Activated T-helper 1 cell treated with Interleukin-2 at 50 U/mL for 16 hours (primary cell): ENCODE data around the gene ZFPM1.
"Not testable (repeated sequence)": the region's sequence is repeated elsewhere in the genome, so short reads cannot be mapped to it uniquely, and the experiment has no call there.

ENCODE experiments used
- DNase-seq: peaks from one replicate; pipeline ENCODE4 v3.0.0-alpha.2; 2020; ENCODE audit warnings: low read depth

Gene ZFPM1

DNA sequence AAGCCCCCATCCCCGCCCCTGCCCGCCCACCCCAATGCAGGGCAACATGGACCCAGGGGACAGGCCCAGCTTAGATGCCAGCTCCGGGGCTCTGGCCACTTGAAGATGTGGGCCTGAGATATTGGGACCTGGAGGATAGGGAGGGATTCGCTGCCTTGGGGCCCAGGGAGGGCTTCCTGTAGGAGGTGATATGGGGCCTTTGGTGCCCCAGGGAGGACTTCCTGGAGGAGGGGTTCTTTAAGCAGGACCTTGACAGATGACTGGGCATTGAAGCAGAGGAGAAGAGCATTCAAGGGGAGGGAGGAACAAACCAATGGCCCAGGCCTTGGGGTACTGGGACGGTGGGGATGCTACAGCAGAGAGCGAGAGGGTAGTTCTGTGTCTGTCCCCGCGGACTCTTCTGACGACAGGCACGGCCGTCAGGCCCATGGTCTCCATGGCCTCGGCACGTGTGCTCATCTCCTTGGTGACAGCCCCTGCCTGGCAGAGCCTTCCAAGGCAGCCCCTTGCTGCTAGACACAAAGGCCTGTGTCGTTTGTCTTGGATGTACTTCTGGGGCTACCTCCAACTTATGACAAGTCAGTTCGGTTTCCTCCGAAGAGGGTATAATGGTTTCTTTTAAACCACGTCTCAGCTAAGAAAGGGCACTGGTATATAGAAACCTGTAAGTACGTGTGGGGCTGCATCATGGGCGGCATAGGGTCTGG is 61.6 kb downstream of the ZFPM1 start:
- no peak for DNase-seq

DNA sequence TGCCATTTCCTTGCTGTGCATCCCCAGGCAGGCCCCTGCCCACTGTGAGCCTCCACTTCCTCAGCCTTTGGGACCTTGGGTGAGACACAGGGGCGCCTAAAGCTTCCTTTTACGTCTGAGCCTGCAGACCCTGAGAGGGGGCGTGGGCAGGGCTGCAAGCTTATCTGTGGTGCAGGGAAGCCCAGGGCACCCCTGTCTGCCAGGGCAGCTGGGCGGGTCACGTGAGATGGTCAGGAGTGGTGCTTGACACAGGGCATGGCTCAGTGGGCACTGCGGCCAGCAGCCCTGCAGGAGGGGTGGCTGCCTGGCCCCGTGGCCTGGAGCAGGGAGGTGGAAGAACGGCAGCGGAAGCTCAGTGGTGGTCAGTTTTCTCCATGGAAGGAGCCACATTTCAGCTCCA is 62.3 kb downstream of the ZFPM1 start:
- DNase-seq: no peak

DNA sequence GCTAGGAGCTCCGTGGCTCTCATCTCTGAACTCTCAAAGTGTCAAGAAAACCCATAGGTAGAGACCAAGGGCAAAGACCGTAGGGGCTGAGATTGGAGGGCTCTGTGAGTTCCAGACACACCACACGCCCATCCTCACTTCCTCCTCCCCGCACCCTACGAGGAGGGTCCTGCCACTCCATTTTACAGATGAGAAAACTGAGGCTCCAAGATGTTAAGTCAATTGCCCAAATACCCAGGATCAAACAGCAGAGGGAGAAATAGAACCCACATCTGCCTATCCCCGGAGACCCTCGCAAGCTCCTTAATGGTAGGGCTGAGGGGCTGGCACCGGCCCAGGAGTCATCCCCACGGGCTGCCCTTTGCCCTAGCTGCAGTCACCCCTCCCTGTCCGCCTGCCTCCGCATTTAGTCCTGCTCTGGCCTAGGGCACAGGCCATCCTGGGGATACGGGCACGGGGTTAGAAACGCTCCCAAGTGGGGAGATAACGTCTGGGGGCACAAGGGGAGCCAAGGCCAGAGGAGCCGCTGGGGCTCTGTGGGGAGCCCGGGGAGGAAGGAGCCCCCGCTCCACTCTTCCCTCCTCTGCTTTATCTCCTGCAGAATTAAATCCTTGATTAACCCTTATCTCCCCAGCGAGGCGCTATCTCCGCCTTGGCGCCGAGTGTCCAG is 63.0 kb downstream of the ZFPM1 start:
- DNase-seq: no peak

DNA sequence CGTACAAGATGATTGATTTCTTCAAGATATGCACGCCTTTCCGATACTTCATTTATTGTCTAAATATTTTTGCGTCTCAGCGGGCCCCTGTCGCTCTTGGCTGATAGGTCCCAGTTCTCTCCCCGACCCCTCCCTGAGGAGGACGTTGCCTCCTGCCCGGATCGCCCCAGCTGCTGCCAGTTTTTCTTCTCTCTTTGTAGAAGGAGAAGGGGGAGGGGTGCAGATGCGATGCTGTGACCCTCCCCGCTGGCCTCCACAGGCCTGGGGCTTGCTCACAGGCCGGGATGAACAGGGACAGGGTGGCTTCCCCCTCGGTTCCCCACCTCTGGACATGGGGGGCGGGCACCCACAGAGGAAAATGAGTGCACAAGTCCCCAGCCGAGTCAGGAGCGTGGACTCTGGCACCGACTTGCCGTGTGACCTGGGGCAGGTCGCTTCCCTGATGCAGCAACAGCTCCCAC is 63.6 kb downstream of the ZFPM1 start:
- DNase-seq: no peak

DNA sequence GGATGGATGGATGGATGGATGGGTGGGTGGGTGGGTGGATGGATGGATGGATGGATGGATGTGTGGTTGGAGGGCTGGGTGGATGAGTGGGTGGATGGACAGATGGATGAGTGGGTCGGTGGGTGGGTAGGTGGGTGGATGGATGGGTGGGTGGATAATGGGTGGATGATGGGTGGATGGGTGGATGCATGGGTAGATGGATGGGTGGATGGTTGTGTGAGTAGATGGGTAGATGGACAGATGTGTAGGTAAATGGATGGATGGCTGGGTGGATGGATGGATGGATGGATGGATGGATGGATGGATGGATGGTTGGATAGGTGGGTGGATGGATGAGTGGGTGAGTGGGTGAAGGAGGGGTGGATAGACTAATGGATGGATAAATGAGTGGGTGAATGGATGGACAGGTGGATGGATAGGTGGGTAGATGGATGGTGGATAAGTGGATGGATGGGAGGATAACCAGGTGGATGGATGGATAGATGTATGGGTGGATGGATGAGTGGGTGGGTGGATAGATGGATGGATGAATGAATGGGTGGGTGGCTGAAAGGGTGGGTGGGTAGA is 64.2 kb downstream of the ZFPM1 start:
- not testable (repeated sequence) for DNase-seq

DNA sequence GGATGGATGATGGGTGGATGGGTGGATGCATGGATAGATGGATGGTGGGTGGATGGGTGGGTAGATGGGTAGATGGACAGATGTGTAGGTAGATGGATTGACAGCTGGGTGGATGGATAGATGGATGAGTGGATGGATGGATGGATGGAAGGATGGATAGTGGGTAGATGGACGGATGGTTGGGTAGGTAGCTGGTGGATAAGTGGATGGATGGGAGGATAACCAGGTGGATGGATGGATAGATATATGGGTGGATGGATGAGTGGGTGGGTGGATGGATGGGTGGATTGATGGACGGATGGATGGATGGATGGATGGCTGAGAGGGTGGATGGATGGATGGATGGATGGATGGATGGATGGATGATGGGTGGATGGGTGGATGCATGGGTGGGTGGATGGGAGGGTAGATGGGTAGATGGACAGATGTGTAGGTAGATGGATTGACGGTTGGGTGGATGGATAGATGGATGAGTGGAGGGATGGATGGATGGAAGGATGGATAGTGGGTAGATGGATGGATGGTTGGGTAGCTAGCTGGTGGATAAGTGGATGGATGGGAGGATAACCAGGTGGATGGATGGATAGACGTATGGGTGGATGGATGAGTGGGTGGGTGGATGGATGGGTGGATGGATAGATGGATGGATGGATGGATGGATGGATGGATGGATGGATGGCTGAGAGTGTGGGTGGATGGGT is 65.5 kb downstream of the ZFPM1 start:
- not testable (repeated sequence) for DNase-seq

DNA sequence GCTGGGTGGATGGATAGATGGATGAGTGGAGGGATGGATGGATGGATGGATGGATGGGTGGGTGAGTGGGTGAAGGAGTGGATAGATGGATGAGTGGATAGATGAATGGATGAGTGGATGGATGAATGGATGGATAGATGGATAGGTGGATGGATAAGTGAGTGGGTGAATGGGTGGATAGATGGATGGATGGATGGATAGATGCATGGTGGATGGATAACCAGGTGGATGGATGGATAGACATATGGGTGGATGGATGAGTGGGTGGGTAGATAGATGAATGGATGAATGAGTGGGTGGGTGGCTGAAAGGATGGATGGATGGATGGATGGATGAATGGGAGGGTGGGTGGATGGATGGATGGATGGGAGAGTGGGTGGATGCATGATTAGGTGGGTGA is 66.2 kb downstream of the ZFPM1 start:
- DNase-seq: no peak

DNA sequence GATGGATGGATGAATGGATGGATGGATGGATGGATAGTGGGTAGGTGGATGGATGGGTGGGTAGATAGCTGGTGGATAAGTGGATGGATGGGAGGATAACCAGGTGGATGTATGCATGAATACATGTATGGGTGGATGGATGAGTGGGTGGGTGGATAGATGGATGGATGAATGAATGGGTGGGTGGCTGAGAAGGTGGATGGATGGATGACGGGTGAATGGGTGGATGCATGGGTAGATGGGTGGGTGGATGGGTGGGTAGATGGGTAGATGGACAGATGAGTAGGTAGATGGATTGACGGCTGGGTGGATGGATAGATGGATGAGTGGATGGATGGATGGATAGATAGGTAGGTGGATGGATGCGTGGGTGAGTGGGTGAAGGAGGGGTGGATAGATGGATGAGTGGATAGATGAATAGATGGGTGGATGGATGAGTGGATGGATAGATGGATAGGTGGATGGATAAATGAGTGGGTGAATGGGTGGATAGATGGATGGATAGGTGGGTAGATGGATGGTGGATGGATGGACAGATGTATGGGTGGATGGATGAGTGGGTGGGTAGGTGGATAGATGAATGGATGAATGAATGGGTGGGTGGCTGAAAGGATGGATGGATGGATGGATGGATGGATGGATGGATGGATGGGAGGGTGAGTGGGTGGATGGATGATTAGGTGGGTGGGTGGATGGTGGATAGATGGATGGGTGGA is 67.0 kb downstream of the ZFPM1 start:
- no peak for DNase-seq

DNA sequence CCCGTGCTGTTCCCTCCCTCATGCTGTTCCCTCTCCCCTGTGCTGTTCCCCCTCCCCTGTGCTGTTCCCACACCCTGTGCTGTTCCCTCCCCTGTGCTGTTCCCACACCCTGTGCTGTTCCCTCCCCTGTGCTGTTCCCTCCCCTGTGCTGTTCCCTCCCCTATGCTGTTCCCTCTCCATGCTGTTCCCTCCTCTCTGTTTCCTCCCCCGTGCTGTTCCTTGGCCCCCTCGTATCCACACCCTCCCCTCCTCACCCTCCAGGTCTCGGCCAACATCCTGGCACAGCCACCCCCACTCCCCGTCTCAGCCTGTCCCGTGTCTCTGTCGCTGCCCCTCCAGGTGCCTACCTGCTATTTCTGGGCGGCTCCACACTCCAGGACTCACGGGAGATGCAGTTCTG is 68.6 kb downstream of the ZFPM1 start:
- no peak for DNase-seq

DNA sequence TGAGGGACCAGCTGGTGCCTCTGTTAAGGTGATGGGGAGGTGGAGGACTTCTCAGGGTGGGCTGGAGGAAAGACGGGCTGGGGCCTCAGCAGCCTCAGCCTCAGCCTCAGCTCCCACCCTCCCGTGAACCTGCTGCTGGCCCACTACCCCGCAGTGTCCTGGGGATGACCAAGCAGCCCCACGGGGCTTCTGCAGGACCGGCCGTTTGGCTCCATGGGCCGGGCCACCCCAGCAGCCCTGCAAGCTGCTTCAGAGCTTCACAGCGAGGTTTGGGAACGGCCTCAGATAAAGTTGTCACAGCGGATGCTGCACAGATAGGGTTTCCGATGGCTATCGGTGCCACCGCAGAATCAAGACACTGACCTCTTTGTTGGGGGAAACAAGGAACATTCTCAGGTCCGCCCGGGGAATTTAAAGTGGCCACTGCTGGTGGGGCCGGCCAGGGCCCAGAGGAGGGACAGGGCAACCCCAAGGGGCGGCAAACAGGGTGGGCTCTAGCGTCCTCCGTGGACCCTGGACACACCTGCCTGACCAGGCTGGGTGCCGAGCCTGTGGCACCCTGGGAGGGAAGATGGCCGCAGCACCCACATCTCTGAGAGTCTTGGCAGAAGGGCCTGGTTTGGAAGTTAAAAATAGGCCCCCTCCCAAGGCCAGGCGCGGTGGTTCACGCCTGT is 69.3 kb downstream of the ZFPM1 start:
- DNase-seq: no peak

DNA sequence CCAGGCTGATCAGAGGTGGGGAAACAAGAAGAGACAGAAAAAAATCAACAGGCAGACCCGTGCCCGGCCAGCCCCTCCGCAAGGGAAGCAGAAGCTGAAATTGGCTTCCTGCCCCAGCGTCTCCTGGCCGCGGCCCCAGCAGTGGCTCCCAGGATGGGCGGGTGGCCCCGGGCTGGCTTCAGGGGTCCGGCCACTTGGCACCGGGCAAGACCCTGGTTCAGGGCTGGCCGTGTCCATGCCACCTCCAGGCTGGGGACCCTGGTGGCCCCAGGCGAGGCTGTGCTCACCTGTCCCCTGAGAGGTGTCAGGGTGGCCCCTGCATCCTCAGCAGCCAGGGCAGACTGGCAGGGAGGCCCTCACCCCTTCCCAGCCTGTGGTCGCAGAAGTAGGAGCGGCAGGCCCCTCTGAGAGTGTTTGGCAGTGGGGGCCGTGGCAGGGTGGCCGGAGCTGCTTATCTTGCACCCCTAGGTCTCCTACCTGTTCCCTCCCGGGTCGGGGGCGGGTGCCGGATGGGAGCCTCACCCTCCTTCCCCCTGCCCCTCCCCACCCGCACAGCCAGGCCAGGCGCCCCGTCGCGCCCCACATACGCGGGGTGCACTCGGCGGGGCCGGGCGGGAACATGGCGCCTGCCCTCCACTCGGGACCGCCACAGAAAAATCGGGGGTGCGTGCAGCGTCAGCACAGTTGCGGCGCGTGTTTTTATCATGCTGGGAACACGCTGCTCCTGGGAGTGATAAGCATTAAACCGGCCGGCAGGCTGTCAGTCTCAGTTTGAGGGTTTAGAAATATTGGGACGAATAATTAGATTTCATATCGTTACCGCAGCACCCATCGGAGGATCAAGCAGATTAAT is 70.5 kb downstream of the ZFPM1 start:
- DNase-seq: no peak

DNA sequence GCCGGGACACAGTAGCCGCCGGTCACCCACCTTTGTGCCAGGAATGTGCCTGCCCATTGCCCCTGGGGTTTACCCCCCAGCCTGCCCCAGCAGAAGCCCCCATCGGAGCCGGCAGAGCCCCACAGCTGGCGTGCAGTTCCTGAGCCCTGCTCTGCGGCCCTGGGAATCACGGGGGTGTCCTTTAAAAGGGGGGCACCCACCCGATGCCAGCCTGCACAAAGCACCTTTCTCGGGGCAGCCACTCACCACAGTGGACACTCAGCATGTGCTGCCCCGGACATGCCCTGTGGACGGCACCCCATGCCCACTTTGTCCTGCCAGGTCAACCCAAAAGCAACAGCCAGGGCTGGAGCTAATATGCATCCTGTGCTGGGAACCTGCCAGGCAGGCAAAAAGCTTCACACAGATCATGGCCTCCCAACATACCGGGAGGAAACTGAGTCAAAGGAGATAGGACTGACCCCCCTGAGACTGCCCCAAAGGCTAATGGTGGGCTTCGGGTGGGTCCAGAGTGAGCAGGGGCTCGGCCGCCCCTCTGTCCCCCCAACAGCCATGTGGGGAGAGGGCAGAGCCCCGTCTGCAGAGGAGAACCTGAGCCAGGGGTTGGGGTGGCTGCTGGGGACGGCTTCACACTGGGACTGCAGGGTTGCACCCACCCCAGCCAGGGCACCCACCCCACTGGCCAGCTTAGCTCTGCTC is 71.3 kb downstream of the ZFPM1 start:
- no peak for DNase-seq

DNA sequence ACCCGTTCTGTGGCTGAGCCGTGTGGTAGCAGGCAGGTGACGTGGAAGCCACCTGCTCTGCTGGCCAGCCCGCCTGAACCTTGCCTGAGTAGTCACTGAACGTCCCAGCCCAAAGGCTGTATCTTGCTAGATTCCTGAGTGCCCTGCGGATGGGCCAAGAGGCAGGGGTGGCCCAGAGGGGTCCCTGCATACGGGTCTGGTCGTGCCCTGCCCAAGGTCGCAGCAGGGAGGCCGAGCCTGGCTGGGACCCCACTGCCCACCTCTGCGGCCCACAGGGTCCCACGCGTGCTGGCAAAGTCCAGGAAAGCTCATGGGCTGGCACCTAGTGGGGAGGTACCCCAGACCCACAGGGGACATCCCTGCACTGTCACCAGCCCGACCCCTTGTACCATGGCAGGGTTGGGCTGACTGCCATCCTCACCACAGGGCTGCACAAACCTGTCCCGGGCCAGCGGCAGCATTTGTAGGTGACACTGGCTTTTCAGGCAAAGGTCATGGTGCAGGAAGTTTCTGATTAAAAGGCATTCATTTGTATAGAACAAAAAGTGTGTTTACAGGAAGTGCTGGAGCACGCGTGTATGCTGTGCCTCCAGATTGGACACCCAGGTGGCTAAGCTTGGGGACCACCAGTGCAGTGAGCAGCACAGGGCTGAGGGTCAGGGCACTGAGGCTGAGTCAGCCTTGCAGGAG is 72.0 kb downstream of the ZFPM1 start:
- no peak for DNase-seq

DNA sequence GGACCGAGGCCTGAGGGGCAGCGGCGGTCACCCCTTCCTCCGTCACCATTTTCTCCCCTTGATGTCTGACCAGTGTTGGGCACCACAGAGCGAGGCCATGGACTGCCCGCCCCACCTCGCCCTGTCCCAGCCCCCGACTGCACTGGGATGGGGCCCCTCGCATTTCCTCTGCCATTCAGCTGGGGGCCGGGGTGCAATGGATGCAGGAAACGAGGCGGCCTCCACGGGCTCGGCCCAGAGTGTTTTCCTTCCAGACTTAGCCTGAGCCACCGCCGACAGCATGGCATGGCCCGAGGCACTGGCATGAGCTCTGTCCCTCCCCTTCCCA is 72.5 kb downstream of the ZFPM1 start:
- DNase-seq: no peak

DNA sequence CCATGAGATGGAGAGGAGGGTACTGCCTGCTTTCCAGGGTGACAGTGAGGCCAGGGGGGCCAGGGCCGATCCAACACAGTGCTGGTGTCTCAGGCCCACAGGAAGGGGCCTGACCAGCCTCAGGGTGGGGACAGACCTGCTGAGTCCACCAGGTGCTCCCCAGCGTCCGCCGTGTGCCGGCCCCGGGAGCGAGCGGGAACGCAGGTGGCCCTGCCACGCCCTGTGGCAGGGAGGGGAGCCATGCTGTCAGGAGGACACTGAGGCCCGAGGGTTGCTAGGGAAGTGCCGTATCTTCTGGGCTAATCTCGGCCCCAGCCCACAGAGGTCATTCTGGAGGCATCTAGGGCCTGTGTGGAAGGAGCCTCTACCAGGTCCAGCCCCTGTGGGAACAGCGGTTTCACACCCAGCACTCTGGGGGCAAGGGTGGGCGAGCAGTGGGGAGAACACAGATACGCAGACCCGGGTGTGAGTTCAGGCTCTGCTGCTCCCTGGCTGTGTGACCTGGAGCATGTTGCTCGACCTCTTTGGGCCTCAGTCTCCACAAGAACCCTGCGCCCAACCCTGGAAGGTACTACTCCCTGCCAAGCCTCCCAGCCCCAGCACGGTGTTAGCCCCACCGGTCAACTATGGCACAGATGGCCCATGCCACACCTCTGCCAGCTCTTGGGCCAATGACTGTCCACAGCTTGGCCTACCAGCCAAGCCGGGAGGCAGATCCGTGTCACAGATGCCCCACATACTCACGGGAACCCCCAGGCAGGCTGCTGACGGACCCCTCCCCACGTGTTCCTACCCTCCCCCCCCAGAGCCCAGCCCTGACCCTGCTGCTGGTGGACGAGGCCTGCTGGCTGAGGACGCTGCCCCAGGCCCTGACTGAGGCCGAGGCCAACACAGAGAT is 73.2 kb downstream of the ZFPM1 start:
- no peak for DNase-seq

DNA sequence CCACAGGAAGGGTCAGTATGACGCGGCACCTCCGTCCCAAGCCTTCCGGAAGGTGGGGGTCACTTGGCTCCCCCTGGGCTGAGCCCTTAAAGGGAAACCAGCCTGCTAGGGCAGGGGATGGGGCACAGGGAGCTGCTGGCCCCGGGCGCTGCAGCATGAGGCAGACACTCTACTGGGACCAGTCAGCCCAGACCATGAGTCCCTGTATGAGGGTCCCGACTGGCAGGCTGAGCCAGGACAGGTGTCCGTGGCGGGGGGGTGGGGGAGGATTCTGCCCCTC is 73.8 kb downstream of the ZFPM1 start:
- no peak for DNase-seq

DNA sequence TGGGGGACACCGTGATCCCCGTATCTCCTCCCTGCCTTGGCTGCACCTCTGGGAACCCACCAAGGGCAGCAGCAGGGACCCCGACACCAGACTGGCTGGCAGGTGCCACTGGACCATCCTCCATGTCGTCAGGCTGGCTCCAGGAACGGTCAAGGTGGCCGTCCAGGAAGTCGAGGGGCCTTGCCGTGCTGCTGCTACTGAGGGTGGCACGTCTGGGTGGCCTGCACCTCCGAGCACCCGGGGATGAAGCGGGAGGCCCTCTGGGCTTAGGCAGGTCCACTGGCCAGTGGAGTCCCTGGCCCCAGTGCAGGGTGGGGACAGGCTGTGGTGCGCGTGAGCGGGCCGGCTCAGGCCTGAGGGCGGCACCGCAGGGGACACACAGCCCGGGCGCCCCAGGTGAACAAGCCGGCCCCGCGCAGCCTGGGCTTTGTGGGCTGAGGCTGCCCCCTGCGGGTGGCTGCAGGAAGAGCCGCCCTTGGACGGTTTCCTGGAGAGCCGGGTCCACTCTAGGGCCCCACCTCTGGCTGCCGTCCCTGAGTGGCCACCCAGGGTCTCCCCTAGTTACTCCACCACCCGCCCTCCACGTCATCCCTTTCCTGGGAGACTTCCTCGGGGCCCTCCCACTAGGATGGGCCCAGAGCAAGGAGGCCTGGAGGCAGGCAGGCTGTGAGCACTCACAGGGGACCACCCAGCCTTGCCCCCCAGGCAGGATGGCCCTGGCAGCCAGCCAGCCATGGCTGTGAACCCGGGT is 74.3 kb downstream of the ZFPM1 start:
- peak; percentile 41 for DNase-seq
